Measurements from ENCODE around the gene C6orf89.
A peak's percentile ranks its signal among the peaks of the same experiment; 100 is the strongest.
"Not testable (repeated sequence)": the region's sequence is repeated elsewhere in the genome, so short reads cannot be mapped to it uniquely, and the experiment has no call there.

The C6orf89 gene

GRCh38 chr6:36924778-36925374, 39.1 kb downstream of the C6orf89 start:
- no peak for DNase-seq (ENCODE audit: low spot score)

- DNase-seq (ENCODE audit: low spot score): no peak
These were observed 40.1 kb downstream of the C6orf89 start for GRCh38 chr6:36925809-36926208.

- DNase-seq (ENCODE audit: low spot score): no peak
These were observed 41.2 kb downstream of the C6orf89 start for GRCh38 chr6:36926708-36927513.

DNA sequence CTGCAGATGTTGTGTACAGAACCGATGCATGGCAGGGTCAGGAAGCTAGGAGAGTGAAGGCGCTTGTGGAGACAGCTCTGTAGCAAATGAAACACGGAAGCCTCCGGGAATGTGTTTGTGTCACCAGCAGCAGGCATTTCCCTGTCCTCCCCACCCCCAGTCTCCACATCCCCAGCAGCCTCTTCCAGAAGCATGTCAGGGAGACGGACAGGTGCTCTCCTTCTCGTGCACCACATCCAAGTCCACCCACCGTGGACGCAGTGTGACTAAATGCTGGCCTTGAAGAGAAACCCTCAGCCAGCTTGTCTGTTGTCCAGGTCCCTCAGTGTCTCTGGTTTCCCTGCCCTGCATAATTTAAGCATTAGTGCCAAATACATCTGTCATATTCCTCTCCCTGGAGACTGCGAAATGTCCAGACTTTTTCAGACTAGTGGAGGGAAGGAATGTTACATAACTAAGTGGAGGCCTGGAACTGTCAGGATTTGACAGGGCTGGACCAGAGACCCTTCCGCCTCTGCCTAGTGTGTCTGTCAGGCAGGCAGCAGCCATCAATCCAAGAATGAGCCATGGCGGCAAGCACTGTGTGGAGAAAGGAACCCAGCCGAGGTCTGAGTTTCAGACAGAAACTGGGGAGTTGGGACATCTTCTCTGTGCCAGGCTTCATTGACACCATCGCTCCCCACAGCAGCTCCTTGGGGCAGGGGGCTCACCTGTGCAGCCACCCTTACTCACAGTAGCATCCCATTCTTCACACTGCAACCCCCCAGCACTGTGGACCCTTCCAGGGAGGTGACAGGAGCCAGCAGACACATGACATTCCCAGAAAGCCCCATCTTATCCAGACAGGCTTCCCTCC, 42.2 kb downstream of the C6orf89 start:
- no peak for DNase-seq (ENCODE audit: low spot score)

DNA sequence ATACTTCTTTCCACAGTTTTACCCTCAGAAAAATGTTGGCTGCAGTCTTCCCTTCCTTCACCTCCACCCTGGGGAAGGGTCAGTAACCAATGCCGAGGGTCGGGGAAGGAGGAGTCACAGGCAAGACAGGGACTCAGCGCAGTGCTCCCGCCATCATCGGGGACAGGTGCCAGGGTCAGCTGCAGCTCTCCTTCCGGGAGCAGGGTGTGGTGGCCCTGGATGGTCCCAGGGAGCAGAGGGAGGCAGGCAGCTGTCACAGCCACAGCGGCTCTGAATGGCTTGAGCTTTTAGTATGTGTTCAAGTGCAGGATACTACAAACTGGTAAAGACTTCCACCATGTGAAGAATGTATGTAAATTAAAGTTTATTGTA, 42.8 kb downstream of the C6orf89 start:
- no peak for DNase-seq (ENCODE audit: low spot score)

GRCh38 chr6:36929152-36929551, 43.4 kb downstream of the C6orf89 start:
- DNase-seq (ENCODE audit: low spot score): no peak

DNA sequence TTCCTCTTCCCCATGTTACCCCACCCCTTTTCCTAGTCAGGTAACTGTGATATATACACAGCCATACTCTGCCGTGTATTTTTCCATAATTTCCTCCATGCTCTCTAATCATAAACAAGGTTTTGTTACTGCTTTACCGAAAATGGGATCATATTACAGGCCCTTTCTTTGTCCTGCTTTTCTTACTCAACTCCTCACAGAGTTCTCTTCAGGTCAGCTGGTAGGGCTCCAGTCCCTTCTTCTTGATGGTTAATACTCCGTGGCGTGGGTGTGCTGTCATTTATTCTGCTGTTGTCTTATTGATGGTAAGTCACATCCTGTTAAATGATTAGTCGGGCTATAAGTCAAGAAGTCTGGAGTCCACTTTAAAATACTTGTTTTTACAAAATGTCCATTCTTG, 43.9 kb downstream of the C6orf89 start:
- DNase-seq (ENCODE audit: low spot score): no peak

DNA sequence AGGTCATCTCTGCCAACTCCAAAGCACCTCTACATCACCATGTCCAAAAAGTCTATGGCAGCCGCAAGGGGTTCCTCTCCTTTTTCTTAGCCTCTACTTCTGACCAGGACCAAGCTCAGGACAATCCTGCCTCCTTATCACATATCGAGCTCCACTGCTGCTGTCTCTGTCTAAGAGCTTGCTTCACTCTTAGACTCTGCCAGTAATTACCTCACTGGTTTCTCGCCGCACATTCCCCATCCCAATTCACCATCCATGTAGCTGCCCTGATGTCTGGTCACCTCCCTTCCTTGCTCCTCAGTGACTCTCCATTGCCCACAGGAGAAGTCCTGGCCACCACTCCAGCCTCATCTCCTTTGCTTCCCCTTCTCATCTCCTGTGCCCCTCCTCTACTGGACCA, 44.7 kb downstream of the C6orf89 start:
- DNase-seq (ENCODE audit: low spot score): no peak

- peak; percentile 34 for DNase-seq (ENCODE audit: low spot score)
These were observed 47.4 kb downstream of the C6orf89 start for GRCh38 chr6:36933102-36933501.

DNA sequence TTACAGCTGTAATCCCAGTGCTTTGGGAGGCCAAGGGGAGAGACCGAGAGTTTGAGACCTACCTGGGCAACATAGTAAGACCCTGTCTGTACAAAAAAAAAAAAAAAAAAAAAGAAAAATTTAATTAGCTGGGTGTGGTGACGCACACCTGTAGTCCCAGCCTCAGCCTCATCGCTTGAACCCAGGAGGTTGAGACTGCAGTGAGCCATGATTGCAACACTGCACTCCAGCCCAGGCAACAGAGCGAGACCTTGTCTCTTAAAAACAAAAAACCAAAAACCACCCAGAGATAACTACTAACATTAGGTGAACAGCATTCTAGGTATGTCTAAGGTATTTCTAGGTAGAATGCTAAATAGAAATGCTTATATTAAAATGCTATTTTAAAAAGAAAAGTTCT, 47.8 kb downstream of the C6orf89 start:
- no peak for DNase-seq (ENCODE audit: low spot score)

DNA sequence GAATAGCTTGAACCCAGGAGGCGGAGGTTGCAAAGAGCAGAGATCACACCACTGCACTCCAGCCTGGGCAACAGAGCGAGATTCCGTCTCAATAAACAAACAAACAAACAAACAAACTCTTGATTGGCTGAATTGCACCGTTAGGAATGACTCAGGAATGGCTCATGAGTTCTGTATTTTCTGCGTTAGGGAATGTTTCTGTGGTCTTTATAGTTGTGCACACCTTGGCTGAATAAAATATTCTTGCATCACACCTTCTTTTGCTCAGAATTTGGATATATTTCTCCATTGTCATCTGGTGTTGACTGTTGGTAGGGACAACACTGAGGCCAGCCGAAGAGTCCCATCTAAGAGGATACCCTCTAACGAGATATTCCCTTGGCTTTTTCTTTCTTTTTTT, 49.1 kb downstream of the C6orf89 start:
- DNase-seq (ENCODE audit: low spot score): no peak

- no peak for DNase-seq (ENCODE audit: low spot score)
These were observed 51.1 kb downstream of the C6orf89 start for GRCh38 chr6:36936824-36937223.

DNA sequence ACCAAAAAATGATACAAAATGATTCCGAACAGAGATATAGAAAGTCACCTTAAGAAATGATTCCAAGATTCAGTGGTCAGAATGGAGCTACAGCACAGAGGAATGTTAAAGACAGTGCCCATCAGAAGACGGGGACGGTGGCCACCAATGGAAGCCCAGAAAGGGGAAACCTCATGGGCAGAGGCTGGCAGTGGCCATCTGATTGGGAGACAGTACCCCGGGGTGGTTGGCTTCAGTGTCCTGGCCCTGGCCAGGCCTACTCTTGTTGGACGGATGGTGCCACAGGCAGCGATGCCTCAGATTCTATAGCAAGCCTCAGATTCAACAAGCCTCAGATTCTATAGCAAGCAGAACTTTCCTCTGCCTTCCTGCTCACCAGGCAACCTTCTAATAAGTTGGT, 52.1 kb downstream of the C6orf89 start:
- no peak for DNase-seq (ENCODE audit: low spot score)

DNA sequence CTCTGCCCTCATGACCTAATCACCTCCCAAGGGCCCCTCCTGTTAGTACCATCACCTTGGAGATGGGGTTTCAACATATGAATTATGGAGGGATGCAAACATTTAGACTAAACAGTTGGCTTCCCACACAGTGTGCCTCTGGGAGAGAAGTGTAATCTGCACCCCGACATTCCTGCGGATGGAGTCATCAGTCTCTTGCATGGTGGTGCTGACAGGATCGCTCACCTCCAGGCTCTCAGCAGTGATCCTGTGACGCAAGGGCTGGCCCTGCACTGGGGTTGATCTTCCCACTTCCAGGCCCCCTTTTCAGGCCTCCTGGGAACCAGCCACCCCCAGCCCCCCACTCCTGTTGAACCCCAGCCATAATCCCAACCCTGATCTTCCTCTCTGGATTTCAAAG, 52.8 kb downstream of the C6orf89 start:
- DNase-seq (ENCODE audit: low spot score): no peak

DNA sequence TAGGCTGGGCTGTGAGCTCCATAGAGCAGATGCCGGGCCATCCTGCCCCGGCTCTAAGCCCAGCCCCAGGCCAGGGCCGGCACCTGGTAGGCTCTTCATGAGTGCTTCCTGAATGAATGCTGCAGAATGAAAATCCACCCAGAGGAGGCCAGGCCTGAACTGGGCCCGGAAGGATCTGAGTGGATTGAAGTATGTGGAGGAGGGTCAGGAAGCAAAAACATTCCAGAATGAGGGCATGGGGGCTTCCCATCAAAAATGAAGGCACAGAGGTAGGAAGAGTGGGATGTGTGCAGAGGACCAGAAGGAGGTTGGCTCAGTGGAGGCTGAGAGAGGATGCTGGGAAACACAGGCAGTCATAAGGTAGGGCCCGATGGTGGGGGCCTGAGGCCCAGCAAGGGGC, 53.3 kb downstream of the C6orf89 start:
- not testable (repeated sequence) for DNase-seq (ENCODE audit: low spot score)

DNA sequence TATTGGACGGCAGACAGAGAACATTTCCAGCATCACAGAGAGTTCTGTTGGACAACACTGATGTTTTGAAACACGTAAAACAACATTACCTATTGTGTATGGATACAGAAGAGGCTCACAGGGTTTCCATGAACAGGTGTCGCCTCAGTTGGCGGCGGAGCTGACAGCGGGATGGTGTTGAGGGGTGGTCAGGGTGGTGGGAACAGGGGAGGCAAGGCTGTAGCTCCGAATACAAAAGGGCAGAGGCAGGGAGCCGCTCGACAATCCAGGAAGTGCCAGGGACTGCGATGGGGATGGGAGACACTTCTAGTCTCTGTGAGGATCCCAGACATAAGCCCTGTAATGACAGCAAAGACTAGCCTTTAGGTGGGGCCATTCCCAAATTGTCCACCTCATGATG, 54.3 kb downstream of the C6orf89 start:
- DNase-seq (ENCODE audit: low spot score): no peak

DNA sequence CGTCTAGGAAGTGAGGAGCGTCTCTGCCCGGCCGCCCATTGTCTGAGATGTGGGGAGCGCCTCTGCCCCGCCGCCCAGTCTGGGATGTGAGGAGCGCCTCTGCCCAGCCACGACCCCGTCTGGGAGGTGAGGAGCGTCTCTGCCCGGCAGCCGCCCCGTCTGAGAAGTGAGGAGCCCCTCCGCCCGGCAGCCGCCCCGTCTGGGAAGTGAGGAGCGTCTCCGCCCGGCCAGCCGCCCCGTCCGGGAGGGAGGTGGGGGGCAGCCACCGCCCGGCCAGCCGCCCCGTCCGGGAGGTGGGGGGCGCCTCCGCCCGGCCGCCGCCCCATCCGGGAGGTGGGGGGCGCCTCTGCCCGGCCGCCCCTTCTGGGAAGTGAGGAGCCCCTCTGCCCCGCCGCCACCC, 55.8 kb downstream of the C6orf89 start:
- DNase-seq (ENCODE audit: low spot score): not testable (repeated sequence)

GRCh38 chr6:36942329-36942728, 56.6 kb downstream of the C6orf89 start:
- not testable (repeated sequence) for DNase-seq (ENCODE audit: low spot score)

- no peak for DNase-seq (ENCODE audit: low spot score)
These were observed 58.9 kb downstream of the C6orf89 start for GRCh38 chr6:36944650-36945049.

GRCh38 chr6:36945301-36945700, 59.5 kb downstream of the C6orf89 start:
- no peak for DNase-seq (ENCODE audit: low spot score)

GRCh38 chr6:36946526-36946925, 60.8 kb downstream of the C6orf89 start:
- DNase-seq (ENCODE audit: low spot score): no peak

DNA sequence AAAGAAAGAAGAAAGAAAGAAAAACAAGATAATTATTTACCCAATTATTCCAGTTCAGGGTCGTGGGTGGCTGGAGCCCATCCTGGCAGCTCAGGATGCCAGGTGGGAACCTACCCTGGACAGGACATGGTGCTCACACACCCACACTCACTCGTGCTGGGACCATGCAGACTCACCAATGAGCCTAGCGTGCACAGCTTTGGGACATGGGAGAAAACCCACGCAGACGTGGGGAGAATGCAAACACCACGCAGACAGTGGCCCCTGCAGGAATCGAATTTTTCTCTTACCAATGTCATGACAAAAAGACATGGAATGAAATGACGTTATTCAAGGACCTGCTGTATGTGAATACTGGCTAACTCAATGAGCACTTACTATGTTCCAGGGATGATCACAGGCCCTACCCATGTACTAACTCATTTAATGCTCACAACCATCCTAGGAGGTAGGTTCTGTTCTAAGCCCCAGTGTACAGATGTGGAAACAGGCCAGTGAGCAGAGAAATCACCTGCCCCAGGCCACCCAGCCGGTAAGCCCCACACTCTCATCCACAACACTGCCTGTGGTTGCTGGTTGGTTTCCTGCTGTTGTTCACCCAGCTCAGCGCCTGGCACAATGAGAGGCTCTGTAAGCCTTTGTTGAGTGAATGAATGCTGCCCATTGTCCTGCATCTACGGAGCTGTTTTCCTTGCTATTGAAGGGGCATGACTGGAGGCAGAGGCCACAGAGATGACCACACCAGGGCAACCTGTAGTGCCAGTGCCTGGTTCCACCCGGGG, 62.0 kb downstream of the C6orf89 start:
- DNase-seq (ENCODE audit: low spot score): no peak
